MCF 10A (cell line): ENCODE results near the gene OTUD7B. TPM values are rescaled to one million over a fixed set of nuclear protein-coding genes. Genes with fewer than 3 reads are reported as not detected.

Experiments
- BruUV-seq: library from RNA; stranded (reverse); fragments of 400-500 nt; replicated peaks from 2 replicates; lab custom pipeline; 2021; lab: Mats Ljungman, UMichigan
- CTCF ChIA-PET: fragments of 300-600 bp; sonication (Branson Sonifier 250); formaldehyde crosslinking; extraction: SDS; loops from one replicate; lab custom pipeline; 2021; ENCODE audit warnings: antibody characterized with exemption, inconsistent platforms; lab: Yijun Ruan, JAX
- POLR2A ChIA-PET: fragments of 300-600, 350-650 bp; sonication (Branson Sonifier 250); formaldehyde crosslinking; extraction: SDS; loops from one replicate; lab custom pipeline; 2020; ENCODE audit warnings: antibody characterized with exemption, inconsistent platforms; lab: Yijun Ruan, JAX
- DNase-seq: peaks from one replicate; pipeline ENCODE4 v3.0.0-alpha.2; 2018; ENCODE audit not compliant: unreplicated experiment
- H3K27ac Mint-ChIP-seq: one replicate; pipeline ENCODE4 v1.8.0; 2022; ENCODE audit warnings: mild to moderate bottlenecking, low read depth, mixed read lengths; ENCODE audit not compliant: unreplicated experiment
- H3K27me3 Mint-ChIP-seq: one replicate; pipeline ENCODE4 v1.8.0; 2022; ENCODE audit warnings: mixed read lengths; ENCODE audit not compliant: insufficient read depth, unreplicated experiment
- H3K36me3 Mint-ChIP-seq: one replicate; pipeline ENCODE4 v1.8.0; 2022; ENCODE audit warnings: mild to moderate bottlenecking, moderate library complexity, mixed read lengths; ENCODE audit not compliant: insufficient read depth, unreplicated experiment
- H3K4me1 Mint-ChIP-seq: one replicate; pipeline ENCODE4 v1.8.0; 2022; ENCODE audit warnings: mixed read lengths; ENCODE audit not compliant: insufficient read depth, unreplicated experiment
- H3K4me3 Mint-ChIP-seq: one replicate; pipeline ENCODE4 v1.8.0; 2022; ENCODE audit warnings: mild to moderate bottlenecking, moderate library complexity, mixed read lengths; ENCODE audit not compliant: unreplicated experiment
- H3K9me3 Mint-ChIP-seq: one replicate; pipeline ENCODE4 v1.8.0; 2022; ENCODE audit warnings: mixed read lengths; ENCODE audit not compliant: unreplicated experiment
- CTCF ChIP-seq: fragments of 200-600 bp; IDR thresholded peaks from one replicate; pipeline ENCODE4 v1.8.0; 2022; ENCODE audit warnings: antibody characterized with exemption, mild to moderate bottlenecking; ENCODE audit not compliant: unreplicated experiment
- intact Hi-C: fragments of 100-400 bp; cut with micrococcal nuclease; formaldehyde crosslinking; loops from 2 replicates; pipeline ENCODE4 v1.14.1; 2022
- total RNA-seq: library from RNA; stranded (reverse); gene quantifications from 2 replicates; pipeline ENCODE4 v1.2.3, GENCODE V29; 2022

OTUD7B gene
- total RNA-seq, 1 experiment from 2014 or later: 44.3 TPM

DNA sequence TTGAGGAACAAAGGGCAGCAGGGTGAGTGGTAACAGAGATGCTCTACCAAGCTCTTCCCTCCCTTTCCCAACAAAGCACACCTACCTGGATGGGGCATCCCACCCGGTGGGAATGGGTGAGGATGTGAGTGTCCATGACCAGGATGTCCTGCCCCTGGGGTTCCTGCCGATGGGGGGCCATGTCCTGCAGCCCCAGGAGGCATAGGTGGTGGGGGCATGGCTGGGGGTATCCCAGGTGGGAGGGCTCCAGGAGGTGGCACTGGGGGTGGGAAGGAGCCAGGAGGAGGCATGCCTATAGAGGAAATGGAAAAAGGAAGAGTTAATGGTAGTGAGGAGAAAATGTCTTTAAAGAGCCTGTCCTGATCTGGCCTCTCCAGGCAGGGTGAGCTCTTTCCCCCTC is 84.8 kb downstream of the OTUD7B start:
- DNase-seq: no peak
- H3K4me3 Mint-ChIP-seq: peak overlapping the region; percentile 99
- H3K9me3 Mint-ChIP-seq: no peaks in the 10 kb centered on the region
- BruUV-seq: no TSS peak
- H3K27ac Mint-ChIP-seq: peak overlapping the region; percentile 7
- peaks cover 58% of the 10 kb centered on the region for H3K4me1 Mint-ChIP-seq
- peaks cover 55% of the 10 kb centered on the region for H3K36me3 Mint-ChIP-seq
- ChIA-PET CTCF (interaction anchor here (0.8 to 1.4 kb wide), 6 partner anchors 10 to 262 kb away, joined by 3 to 5 read pairs (median 4); partner anchors contain the start of gene MTMR11), POLR2A (interaction anchor here (0.6 to 6.3 kb wide), 6 partner anchors 12 to 84 kb away, joined by 3 to 177 read pairs (median 7); partner anchors contain the start of genes BOLA1, MTMR11 and OTUD7B)
- no peak for TF ChIP-seq CTCF
- intact Hi-C loops: loop anchor here (2.0 kb wide), 1 partner anchor 37 kb away; no protein-coding TSS in a partner anchor
- no peaks in the 10 kb centered on the region for H3K27me3 Mint-ChIP-seq

- intact Hi-C loops: no loop called here
- no peaks in the 10 kb centered on the region for H3K9me3 Mint-ChIP-seq
- no peaks in the 10 kb centered on the region for H3K27me3 Mint-ChIP-seq
- ChIA-PET POLR2A (interaction anchor here (0.6 to 6.3 kb wide), 7 partner anchors 13 to 243 kb away, joined by 3 to 177 read pairs (median 3); partner anchors contain the start of genes BOLA1, MTMR11 and OTUD7B), CTCF (interaction anchor here (0.8 to 1.4 kb wide), 5 partner anchors 11 to 262 kb away, joined by 3 to 5 read pairs (median 4); partner anchors contain the start of gene MTMR11)
- DNase-seq: no peak
- peaks cover 53% of the 10 kb centered on the region for H3K4me1 Mint-ChIP-seq
- peaks cover 55% of the 10 kb centered on the region for H3K36me3 Mint-ChIP-seq
- H3K27ac Mint-ChIP-seq: peak overlapping the region; percentile 7
- H3K4me3 Mint-ChIP-seq: peak overlapping the region; percentile 99
- no TSS peak for BruUV-seq
- no peak for TF ChIP-seq CTCF
Observed at GRCh38 chr1:149925345-149925744, 85.2 kb downstream of the OTUD7B start.

GRCh38 chr1:149923626-149924025 is 86.9 kb downstream of the OTUD7B start:
- ChIA-PET POLR2A (interaction anchor here (1.2 to 2.6 kb wide), 2 partner anchors 24 to 37 kb away, joined by 3 to 17 read pairs; partner anchors contain the start of gene BOLA1), CTCF (interaction anchor here (0.6 to 0.9 kb wide), 3 partner anchors 14 to 242 kb away, joined by 3 read pairs; no protein-coding TSS in a partner anchor)
- TF ChIP-seq CTCF: no peak
- Mint-ChIP-seq H3K4me3 (no peak overlapping the region), H3K36me3 (peaks cover 55% of the 10 kb centered on the region), H3K4me1 (peaks cover 41% of the 10 kb centered on the region), H3K9me3 (no peaks in the 10 kb centered on the region), H3K27me3 (peaks cover 1% of the 10 kb centered on the region), H3K27ac (peak overlapping the region; percentile 43)
- DNase-seq: no peak
- BruUV-seq: no TSS peak
- intact Hi-C loops: no loop called here

DNA sequence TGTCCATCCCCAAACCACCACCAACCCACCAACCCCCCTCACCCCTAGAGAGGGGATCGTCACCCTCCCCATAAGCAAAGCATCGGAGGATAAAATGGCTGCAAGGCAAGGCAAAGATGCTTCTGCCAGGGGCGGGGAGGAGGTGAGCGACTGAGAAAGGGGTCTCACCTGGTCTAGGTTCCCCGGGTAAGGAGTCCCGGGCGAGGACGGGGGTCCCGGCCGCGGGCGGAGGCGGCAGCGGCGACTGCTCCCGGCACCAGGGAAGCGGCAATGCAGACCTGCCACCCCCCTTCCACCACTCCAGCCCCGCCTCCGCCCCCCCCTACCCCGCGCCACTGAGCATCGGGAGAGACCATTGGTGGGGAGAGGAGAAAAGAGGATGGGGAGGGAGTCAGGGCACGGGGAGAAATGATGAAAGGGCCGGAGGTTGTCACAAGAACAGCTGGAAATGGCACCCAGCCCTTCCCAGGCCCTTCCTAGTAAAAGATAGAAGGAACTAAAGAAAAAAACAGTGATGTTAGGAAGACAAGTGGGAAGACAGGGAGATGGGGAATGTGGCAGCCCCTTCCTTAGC is 92.9 kb downstream of the OTUD7B start, which contains the start of gene SV2A:
Gene SV2A (minus strand): TSS at position 274 of the 574 bp plus-strand sequence. CDS start 4,004 bp downstream, outside the sequence.
- Mint-ChIP-seq H3K4me1 (peaks cover 12% of the 10 kb centered on the region), H3K9me3 (no peaks in the 10 kb centered on the region), H3K27me3 (peaks cover 10% of the 10 kb centered on the region), H3K36me3 (peaks cover 24% of the 10 kb centered on the region), H3K27ac (no peak within 1 kb of the TSS), H3K4me3 (no peak within 1 kb of the TSS)
- ChIA-PET POLR2A (interaction anchor here (2.0 to 2.1 kb wide), 2 partner anchors 12 to 30 kb away, joined by 4 to 20 read pairs; a partner anchor contains a TSS), CTCF (no interaction called here)
- intact Hi-C loops: no loop called here
- TF ChIP-seq CTCF: no peak
- DNase-seq: no peak
- no TSS peak for BruUV-seq
